ENCODE measurements around the gene PHF21B. TPM values are rescaled to one million over a fixed set of nuclear protein-coding genes. Genes with fewer than 3 reads are reported as not detected.

Gene PHF21B
- total RNA-seq, 4 donors from 2014 or later = under 0.01 to 11.9 (median 2.9) TPM

DNA sequence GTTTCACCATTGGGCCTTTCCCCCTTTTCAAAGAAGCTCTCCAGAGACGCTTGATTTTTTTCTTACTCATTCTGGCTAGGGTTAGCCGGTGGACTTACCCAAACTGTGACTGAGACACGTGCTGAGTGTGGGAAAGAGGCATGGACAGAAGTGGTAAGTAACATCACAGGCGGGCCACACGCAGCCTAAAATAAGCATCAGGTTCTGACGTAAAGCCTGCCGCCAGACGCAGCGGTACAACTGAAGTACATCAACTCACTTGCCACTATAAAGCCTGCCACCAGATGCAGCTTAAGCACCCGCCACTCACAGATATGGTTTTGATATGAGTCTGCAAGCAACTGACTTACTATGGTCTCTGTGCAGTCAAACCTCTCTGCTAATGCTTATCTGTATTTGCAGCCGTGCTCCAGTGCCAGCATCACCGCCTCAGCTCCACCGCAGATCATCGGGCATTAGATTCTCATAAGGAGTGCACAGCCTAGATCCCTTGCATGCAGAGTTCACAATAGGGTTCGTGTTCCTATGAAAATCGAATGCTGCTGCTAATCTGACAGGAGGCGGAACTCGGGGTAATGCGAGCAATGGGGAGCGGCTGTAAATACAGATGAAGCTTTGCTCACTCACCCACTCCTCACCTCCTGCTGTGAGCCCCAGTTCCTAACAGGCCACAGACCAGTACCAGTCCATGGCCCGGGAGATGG lies 58.8 kb downstream of the PHF21B start:
- TF ChIP-seq POLR2A (IDR thresholded peaks at IDR 0.05) = no peak
- TF ChIP-seq, protein P1, sequence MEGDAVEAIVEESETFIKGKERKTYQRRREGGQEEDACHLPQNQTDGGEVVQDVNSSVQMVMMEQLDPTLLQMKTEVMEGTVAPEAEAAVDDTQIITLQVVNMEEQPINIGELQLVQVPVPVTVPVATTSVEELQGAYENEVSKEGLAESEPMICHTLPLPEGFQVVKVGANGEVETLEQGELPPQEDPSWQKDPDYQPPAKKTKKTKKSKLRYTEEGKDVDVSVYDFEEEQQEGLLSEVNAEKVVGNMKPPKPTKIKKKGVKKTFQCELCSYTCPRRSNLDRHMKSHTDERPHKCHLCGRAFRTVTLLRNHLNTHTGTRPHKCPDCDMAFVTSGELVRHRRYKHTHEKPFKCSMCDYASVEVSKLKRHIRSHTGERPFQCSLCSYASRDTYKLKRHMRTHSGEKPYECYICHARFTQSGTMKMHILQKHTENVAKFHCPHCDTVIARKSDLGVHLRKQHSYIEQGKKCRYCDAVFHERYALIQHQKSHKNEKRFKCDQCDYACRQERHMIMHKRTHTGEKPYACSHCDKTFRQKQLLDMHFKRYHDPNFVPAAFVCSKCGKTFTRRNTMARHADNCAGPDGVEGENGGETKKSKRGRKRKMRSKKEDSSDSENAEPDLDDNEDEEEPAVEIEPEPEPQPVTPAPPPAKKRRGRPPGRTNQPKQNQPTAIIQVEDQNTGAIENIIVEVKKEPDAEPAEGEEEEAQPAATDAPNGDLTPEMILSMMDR (IDR thresholded peaks at IDR 0.05) = no peak
- no peak for DNase-seq
- Histone ChIP-seq H3K4me1 (no peaks in the 10 kb centered on the region), H3K27ac (no peak overlapping the region), H3K4me3 (no peak overlapping the region), H3K27me3 (no peaks in the 10 kb centered on the region), H3K36me3 (no peaks in the 10 kb centered on the region), H3K9me3 (no peaks in the 10 kb centered on the region)
- intact Hi-C loops (cut with DNase I; ENCODE audit: low total_unique reads) = no loop called here

DNA sequence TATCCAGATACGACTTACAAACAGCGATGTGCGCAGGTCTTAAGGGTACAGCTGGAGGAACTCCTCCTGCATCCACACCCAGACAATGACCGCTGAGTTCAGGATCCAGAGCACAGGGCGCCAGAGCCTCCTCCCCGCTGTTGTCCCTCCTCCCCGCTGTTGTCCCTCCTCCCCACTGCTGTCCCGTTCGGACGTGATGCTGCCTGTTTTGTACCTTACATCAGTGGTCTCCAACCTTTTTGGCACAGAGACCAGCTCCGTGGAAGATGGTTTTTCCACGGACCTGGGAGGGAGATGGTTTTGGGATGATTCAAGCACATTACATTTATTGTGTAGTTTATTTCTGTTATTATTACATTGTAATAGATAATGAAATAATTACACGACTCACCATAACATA lies 62.0 kb downstream of the PHF21B start:
- H3K36me3 ChIP-seq = no peaks in the 10 kb centered on the region
- H3K4me1 ChIP-seq = no peaks in the 10 kb centered on the region
- TF ChIP-seq, protein P1 (IDR thresholded peaks at IDR 0.05) = no peak
- no peak for TF ChIP-seq POLR2A (IDR thresholded peaks at IDR 0.05)
- intact Hi-C loops (cut with DNase I; ENCODE audit: low total_unique reads) = no loop called here
- no peak for DNase-seq
- H3K27ac ChIP-seq = no peak overlapping the region
- H3K9me3 ChIP-seq = no peaks in the 10 kb centered on the region
- H3K27me3 ChIP-seq = no peaks in the 10 kb centered on the region
- no peak overlapping the region for H3K4me3 ChIP-seq

DNA sequence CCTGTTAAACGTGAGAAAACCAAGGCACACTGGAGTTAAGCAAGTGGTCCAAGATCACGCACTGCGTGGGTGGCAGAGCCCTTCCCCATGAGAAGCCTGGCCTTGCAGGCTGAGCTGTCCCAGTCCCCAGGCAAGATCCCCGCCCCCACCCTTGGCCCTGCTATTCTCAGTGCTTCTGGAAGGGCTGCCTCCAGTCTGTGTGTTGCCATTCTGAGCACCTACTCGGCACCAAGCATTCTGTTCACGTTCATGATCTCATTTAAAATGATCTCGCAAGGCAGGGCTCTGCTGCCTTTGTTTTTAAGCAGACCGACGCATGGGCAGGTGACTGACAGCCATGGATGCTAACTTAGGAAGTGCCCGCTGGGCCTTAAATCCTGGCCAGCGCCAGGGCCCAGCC lies 62.8 kb downstream of the PHF21B start:
- H3K4me1 ChIP-seq = no peaks in the 10 kb centered on the region
- H3K4me3 ChIP-seq = no peak overlapping the region
- DNase-seq = no peak
- H3K9me3 ChIP-seq = no peaks in the 10 kb centered on the region
- no peaks in the 10 kb centered on the region for H3K36me3 ChIP-seq
- TF ChIP-seq, protein P1 (IDR thresholded peaks at IDR 0.05) = no peak
- no peak for TF ChIP-seq POLR2A (IDR thresholded peaks at IDR 0.05)
- intact Hi-C loops (cut with DNase I; ENCODE audit: low total_unique reads) = no loop called here
- no peak overlapping the region for H3K27ac ChIP-seq
- no peaks in the 10 kb centered on the region for H3K27me3 ChIP-seq

DNA sequence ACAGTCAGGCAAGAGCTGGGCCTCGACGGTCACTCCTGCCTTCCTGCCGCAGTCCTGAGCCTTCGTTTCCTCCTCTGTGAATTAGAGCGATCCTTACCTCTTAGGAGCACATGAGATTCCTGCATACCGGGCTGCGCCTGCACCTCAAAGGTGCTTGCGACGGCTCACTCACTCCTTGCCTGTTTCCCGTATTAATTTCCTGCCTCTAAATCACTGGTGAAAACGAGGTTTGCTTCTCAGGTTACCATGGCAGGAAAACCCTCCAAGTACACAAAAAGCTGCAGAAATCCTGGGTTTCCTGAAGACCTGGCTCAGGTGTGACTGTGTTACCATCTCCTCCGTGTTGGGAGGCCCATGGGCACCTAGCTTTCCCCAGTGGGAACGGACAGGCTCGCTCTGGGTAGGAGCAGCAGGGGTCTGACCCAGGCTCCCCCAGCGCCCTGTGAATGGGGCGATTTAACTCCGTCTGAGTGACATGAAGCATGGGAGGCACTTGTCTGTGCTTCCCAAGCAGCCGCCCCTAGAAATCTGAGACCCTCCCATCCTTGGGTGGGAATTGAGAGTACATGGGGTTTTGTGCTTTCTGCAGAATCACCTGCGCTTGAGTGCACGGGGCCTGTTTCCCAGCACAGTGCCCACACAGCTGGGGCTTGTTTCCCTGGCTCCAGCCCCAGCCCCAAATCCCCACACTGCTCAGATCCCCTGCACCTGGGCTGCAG lies 64.8 kb downstream of the PHF21B start:
- Histone ChIP-seq H3K27me3 (no peaks in the 10 kb centered on the region), H3K9me3 (no peaks in the 10 kb centered on the region), H3K4me3 (no peak overlapping the region), H3K27ac (no peak overlapping the region), H3K4me1 (no peaks in the 10 kb centered on the region), H3K36me3 (no peaks in the 10 kb centered on the region)
- no peak for DNase-seq
- TF ChIP-seq, protein P1 (IDR thresholded peaks at IDR 0.05) = no peak
- no peak for TF ChIP-seq POLR2A (IDR thresholded peaks at IDR 0.05)
- intact Hi-C loops (cut with DNase I; ENCODE audit: low total_unique reads) = no loop called here

DNA sequence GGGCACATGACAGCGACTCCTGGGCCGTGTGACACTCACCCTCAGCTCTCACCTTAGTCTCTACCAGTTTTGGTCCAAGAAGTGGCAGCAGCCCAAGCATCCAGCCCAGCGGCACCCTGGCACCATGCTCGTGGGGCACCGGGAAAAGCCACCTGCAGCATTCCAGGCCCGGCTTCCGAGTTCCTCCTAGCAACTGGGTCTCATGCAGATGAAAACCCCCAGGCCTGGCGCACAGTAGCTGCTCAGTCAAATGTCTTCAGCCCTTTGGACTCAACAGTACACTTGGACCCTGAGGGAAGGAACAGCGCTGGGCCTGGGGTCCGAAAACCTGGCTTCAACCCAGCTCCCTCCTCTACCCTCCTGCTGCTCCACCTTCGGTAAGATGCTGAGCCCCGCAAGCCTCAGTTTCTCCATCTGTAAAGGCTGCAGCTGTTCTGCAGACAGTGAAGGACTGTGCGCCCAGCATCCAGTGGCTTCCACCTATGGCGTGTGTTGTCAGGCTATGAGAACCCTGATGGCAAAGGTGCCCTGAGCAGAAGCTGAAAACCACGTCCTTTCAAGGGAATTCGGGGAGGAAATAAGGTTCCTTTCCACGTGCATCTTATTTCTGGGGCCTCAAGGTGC lies 66.0 kb downstream of the PHF21B start:
- no peak for TF ChIP-seq POLR2A (IDR thresholded peaks at IDR 0.05)
- TF ChIP-seq, protein P1 (IDR thresholded peaks at IDR 0.05) = no peak
- DNase-seq = no peak
- H3K4me1 ChIP-seq = no peaks in the 10 kb centered on the region
- no peaks in the 10 kb centered on the region for H3K27me3 ChIP-seq
- intact Hi-C loops (cut with DNase I; ENCODE audit: low total_unique reads) = no loop called here
- no peak overlapping the region for H3K4me3 ChIP-seq
- no peaks in the 10 kb centered on the region for H3K36me3 ChIP-seq
- no peak overlapping the region for H3K27ac ChIP-seq
- H3K9me3 ChIP-seq = no peaks in the 10 kb centered on the region

Measured in uterus (tissue), 4 donors.